ENCODE results near the gene CNDP1. TPM values are rescaled to one million over a fixed set of nuclear protein-coding genes. Genes with fewer than 3 reads are reported as not detected.

Gene CNDP1, protein sequence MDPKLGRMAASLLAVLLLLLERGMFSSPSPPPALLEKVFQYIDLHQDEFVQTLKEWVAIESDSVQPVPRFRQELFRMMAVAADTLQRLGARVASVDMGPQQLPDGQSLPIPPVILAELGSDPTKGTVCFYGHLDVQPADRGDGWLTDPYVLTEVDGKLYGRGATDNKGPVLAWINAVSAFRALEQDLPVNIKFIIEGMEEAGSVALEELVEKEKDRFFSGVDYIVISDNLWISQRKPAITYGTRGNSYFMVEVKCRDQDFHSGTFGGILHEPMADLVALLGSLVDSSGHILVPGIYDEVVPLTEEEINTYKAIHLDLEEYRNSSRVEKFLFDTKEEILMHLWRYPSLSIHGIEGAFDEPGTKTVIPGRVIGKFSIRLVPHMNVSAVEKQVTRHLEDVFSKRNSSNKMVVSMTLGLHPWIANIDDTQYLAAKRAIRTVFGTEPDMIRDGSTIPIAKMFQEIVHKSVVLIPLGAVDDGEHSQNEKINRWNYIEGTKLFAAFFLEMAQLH
- not detected in 2 replicates for polyA plus RNA-seq (2011; rRNA removed)
- not detected in 2 replicates for polyA minus RNA-seq (2011; rRNA and poly(A)+ RNA removed)

DNA sequence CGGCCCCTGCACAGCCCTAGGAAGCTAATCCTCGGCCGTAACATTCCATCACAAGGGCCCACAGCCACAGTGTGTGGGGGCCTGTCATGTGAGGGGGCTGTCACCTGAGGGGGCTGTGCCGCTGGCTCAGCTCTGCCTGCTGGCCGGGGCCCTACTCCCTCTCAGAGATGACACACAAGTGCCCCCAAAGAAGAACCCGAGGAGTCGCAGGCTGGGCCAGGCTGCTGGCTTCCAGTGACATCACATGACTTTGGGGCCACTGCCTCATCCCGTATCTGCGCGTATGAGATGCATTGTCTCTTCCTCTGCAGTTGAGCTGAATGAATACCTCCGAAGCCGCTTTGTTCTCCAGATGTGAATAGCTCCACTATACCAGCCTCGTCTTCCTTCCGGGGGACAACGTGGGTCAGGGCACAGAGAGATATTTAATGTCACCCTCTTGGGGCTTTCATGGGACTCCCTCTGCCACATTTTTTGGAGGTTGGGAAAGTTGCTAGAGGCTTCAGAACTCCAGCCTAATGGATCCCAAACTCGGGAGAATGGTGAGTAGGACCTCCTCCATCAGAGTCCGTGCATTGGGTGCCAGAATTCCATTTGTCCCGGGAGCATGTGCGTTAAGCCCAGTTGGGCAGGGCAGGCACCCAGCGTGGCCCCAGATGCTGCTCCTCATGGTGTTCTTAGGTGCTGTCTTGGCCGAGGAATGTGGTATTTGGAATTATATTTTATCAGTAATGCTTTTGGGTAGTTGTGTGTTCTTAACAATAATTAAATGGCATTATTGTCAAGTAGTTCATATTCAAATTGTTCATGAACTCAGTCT is at the start of gene CNDP1:
TSS of gene CNDP1 (plus strand) at position 351 of the 820 bp plus-strand sequence. CDS start at position 519, 168 bp downstream.
- Histone ChIP-seq H3K27me3 (ENCODE audit: control insufficient read depth, insufficient read depth, low read length) (peaks cover 32% of the 10 kb centered on the region), H3K9me3 (ENCODE audit: control insufficient read depth, insufficient read depth, low read length) (no peaks in the 10 kb centered on the region), H3K27ac (ENCODE audit: low read depth, low read length) (no peak within 1 kb of the TSS), H3K4me3 (ENCODE audit: low read depth, low read length) (no peak within 1 kb of the TSS)
- POLR2A ChIA-PET: no interaction called here
- DNase-seq (ENCODE audit: low read depth, low spot score): no peak
- TF ChIP-seq, protein P1, sequence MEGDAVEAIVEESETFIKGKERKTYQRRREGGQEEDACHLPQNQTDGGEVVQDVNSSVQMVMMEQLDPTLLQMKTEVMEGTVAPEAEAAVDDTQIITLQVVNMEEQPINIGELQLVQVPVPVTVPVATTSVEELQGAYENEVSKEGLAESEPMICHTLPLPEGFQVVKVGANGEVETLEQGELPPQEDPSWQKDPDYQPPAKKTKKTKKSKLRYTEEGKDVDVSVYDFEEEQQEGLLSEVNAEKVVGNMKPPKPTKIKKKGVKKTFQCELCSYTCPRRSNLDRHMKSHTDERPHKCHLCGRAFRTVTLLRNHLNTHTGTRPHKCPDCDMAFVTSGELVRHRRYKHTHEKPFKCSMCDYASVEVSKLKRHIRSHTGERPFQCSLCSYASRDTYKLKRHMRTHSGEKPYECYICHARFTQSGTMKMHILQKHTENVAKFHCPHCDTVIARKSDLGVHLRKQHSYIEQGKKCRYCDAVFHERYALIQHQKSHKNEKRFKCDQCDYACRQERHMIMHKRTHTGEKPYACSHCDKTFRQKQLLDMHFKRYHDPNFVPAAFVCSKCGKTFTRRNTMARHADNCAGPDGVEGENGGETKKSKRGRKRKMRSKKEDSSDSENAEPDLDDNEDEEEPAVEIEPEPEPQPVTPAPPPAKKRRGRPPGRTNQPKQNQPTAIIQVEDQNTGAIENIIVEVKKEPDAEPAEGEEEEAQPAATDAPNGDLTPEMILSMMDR (IDR thresholded peaks at IDR 0.05; ENCODE audit: low read depth, low read length): no peak
- CTCF ChIA-PET: no interaction called here

- H3K27me3 ChIP-seq (ENCODE audit: control insufficient read depth, insufficient read depth, low read length): peaks cover 25% of the 10 kb centered on the region
- CTCF ChIA-PET: no interaction called here
- H3K9me3 ChIP-seq (ENCODE audit: control insufficient read depth, insufficient read depth, low read length): no peaks in the 10 kb centered on the region
- H3K27ac ChIP-seq (ENCODE audit: low read depth, low read length): no peak overlapping the region
- DNase-seq (ENCODE audit: low read depth, low spot score): no peak
- no peak overlapping the region for H3K4me3 ChIP-seq (ENCODE audit: low read depth, low read length)
- POLR2A ChIA-PET: no interaction called here
- TF ChIP-seq, protein P1 (IDR thresholded peaks at IDR 0.05; ENCODE audit: low read depth, low read length): no peak
Measured at GRCh38 chr18:74486119-74486849, 48.0 kb upstream of the CNDP1 start.

- no peak overlapping the region for H3K4me3 ChIP-seq (ENCODE audit: low read depth, low read length)
- POLR2A ChIA-PET: no interaction called here
- CTCF ChIA-PET: no interaction called here
- peaks cover 32% of the 10 kb centered on the region for H3K27me3 ChIP-seq (ENCODE audit: control insufficient read depth, insufficient read depth, low read length)
- no peak for DNase-seq (ENCODE audit: low read depth, low spot score)
- no peak overlapping the region for H3K27ac ChIP-seq (ENCODE audit: low read depth, low read length)
- 0 out of 2 replicates have a peak, but pooled peaks cover 4% of the 10 kb centered on the region for H3K9me3 ChIP-seq (ENCODE audit: control insufficient read depth, insufficient read depth, low read length)
- TF ChIP-seq, protein P1 (IDR thresholded peaks at IDR 0.05; ENCODE audit: low read depth, low read length): no peak
Measured at GRCh38 chr18:74488354-74488753, 45.9 kb upstream of the CNDP1 start.

GRCh38 chr18:74488864-74489263 is 45.4 kb upstream of the CNDP1 start:
- POLR2A ChIA-PET: no interaction called here
- TF ChIP-seq, protein P1 (IDR thresholded peaks at IDR 0.05; ENCODE audit: low read depth, low read length): no peak
- Histone ChIP-seq H3K9me3 (ENCODE audit: control insufficient read depth, insufficient read depth, low read length) (0 out of 2 replicates have a peak, but pooled peaks cover 4% of the 10 kb centered on the region), H3K27ac (ENCODE audit: low read depth, low read length) (no peak overlapping the region), H3K4me3 (ENCODE audit: low read depth, low read length) (no peak overlapping the region), H3K27me3 (ENCODE audit: control insufficient read depth, insufficient read depth, low read length) (peaks cover 32% of the 10 kb centered on the region)
- no peak for DNase-seq (ENCODE audit: low read depth, low spot score)
- CTCF ChIA-PET: no interaction called here
